Measurements from ENCODE around the gene CPEB3.
"Not testable (repeated sequence)": the region's sequence is repeated elsewhere in the genome, so short reads cannot be mapped to it uniquely, and the experiment has no call there.

The CPEB3 gene

GRCh38 chr10:92038949-92039348, 251.9 kb downstream of the CPEB3 start:
- Histone ChIP-seq H3F3A (ENCODE audit: insufficient read depth, low read length) (no peaks in the 10 kb centered on the region), H2AFZ (ENCODE audit: low read length) (no peak overlapping the region), H3K4me2 (ENCODE audit: low read length) (no peak overlapping the region), H3K9ac (ENCODE audit: low read length) (no peak overlapping the region), H3K9me3 (ENCODE audit: low read length) (no peaks in the 10 kb centered on the region), H3K4me3 (ENCODE audit: low read depth, low read length, poor library complexity, severe bottlenecking) (no peak overlapping the region), H4K20me1 (ENCODE audit: insufficient read depth, low read length) (no peaks in the 10 kb centered on the region), H3K9me2 (ENCODE audit: low read depth, low read length) (no peaks in the 10 kb centered on the region), H3K79me2 (ENCODE audit: insufficient read depth, low read length) (no peaks in the 10 kb centered on the region), H3K4me1 (ENCODE audit: insufficient read depth, low read length, severe bottlenecking) (no peaks in the 10 kb centered on the region), H3K36me3 (ENCODE audit: insufficient read depth, low read length) (no peaks in the 10 kb centered on the region), H3K27ac (ENCODE audit: low read depth, low read length, poor library complexity, severe bottlenecking) (no peak overlapping the region), H3K27me3 (ENCODE audit: insufficient read depth, low read length) (no peaks in the 10 kb centered on the region)
- TF ChIP-seq CTCF (IDR thresholded peaks at IDR 0.05; ENCODE audit: low read length) (no peak), EZH2 (IDR thresholded peaks at IDR 0.05; ENCODE audit: borderline replicate concordance, low read length) (no peak)

- not testable (repeated sequence) for H2AFZ ChIP-seq (ENCODE audit: low read length); H3K9ac ChIP-seq (ENCODE audit: low read length); H3K4me2 ChIP-seq (ENCODE audit: low read length); H3K9me3 ChIP-seq (ENCODE audit: low read length); H3K27me3 ChIP-seq (ENCODE audit: insufficient read depth, low read length); H3K4me1 ChIP-seq (ENCODE audit: insufficient read depth, low read length, severe bottlenecking); H3K4me3 ChIP-seq (ENCODE audit: low read depth, low read length, poor library complexity, severe bottlenecking); H4K20me1 ChIP-seq (ENCODE audit: insufficient read depth, low read length); H3K79me2 ChIP-seq (ENCODE audit: insufficient read depth, low read length); H3K9me2 ChIP-seq (ENCODE audit: low read depth, low read length); H3K27ac ChIP-seq (ENCODE audit: low read depth, low read length, poor library complexity, severe bottlenecking); H3F3A ChIP-seq (ENCODE audit: insufficient read depth, low read length)
- peaks cover 23% of the 10 kb centered on the region; the same call in 1 of the 2 replicates for H3K36me3 ChIP-seq (ENCODE audit: insufficient read depth, low read length)
These were observed 257.8 kb downstream of the CPEB3 start for GRCh38 chr10:92033070-92033469.

GRCh38 chr10:92031580-92031979, 259.3 kb downstream of the CPEB3 start:
- H2AFZ ChIP-seq (ENCODE audit: low read length): no peak overlapping the region
- no peaks in the 10 kb centered on the region for H3K79me2 ChIP-seq (ENCODE audit: insufficient read depth, low read length)
- no peaks in the 10 kb centered on the region for H3K27me3 ChIP-seq (ENCODE audit: insufficient read depth, low read length)
- no peaks in the 10 kb centered on the region for H4K20me1 ChIP-seq (ENCODE audit: insufficient read depth, low read length)
- no peaks in the 10 kb centered on the region for H3K9me3 ChIP-seq (ENCODE audit: low read length)
- no peaks in the 10 kb centered on the region for H3K4me1 ChIP-seq (ENCODE audit: insufficient read depth, low read length, severe bottlenecking)
- H3K27ac ChIP-seq (ENCODE audit: low read depth, low read length, poor library complexity, severe bottlenecking): no peak overlapping the region
- no peak overlapping the region for H3K4me2 ChIP-seq (ENCODE audit: low read length)
- H3K4me3 ChIP-seq (ENCODE audit: low read depth, low read length, poor library complexity, severe bottlenecking): no peak overlapping the region
- peaks cover 36% of the 10 kb centered on the region; the same call in 1 of the 2 replicates for H3K36me3 ChIP-seq (ENCODE audit: insufficient read depth, low read length)
- no peaks in the 10 kb centered on the region for H3K9me2 ChIP-seq (ENCODE audit: low read depth, low read length)
- H3K9ac ChIP-seq (ENCODE audit: low read length): no peak overlapping the region
- no peaks in the 10 kb centered on the region for H3F3A ChIP-seq (ENCODE audit: insufficient read depth, low read length)
- TF ChIP-seq EZH2 (IDR thresholded peaks at IDR 0.05; ENCODE audit: borderline replicate concordance, low read length) (no peak), CTCF (IDR thresholded peaks at IDR 0.05; ENCODE audit: low read length) (no peak)

GRCh38 chr10:92027141-92027540, 263.7 kb downstream of the CPEB3 start:
- H4K20me1 ChIP-seq (ENCODE audit: insufficient read depth, low read length): no peaks in the 10 kb centered on the region
- H3K79me2 ChIP-seq (ENCODE audit: insufficient read depth, low read length): no peaks in the 10 kb centered on the region
- H3F3A ChIP-seq (ENCODE audit: insufficient read depth, low read length): no peaks in the 10 kb centered on the region
- no peaks in the 10 kb centered on the region for H3K9me2 ChIP-seq (ENCODE audit: low read depth, low read length)
- no peaks in the 10 kb centered on the region for H3K4me1 ChIP-seq (ENCODE audit: insufficient read depth, low read length, severe bottlenecking)
- H3K9me3 ChIP-seq (ENCODE audit: low read length): no peaks in the 10 kb centered on the region
- no peak overlapping the region for H3K9ac ChIP-seq (ENCODE audit: low read length)
- TF ChIP-seq EZH2 (IDR thresholded peaks at IDR 0.05; ENCODE audit: borderline replicate concordance, low read length) (no peak), CTCF (IDR thresholded peaks at IDR 0.05; ENCODE audit: low read length) (no peak)
- H3K4me2 ChIP-seq (ENCODE audit: low read length): no peak overlapping the region
- H3K27ac ChIP-seq (ENCODE audit: low read depth, low read length, poor library complexity, severe bottlenecking): no peak overlapping the region
- H3K4me3 ChIP-seq (ENCODE audit: low read depth, low read length, poor library complexity, severe bottlenecking): no peak overlapping the region
- H2AFZ ChIP-seq (ENCODE audit: low read length): no peak overlapping the region
- H3K36me3 ChIP-seq (ENCODE audit: insufficient read depth, low read length): peaks cover 62% of the 10 kb centered on the region
- no peaks in the 10 kb centered on the region for H3K27me3 ChIP-seq (ENCODE audit: insufficient read depth, low read length)

- H3K9me3 ChIP-seq (ENCODE audit: low read length); H3K9me2 ChIP-seq (ENCODE audit: low read depth, low read length); H2AFZ ChIP-seq (ENCODE audit: low read length); H3K27me3 ChIP-seq (ENCODE audit: insufficient read depth, low read length); H3K79me2 ChIP-seq (ENCODE audit: insufficient read depth, low read length); H3K4me2 ChIP-seq (ENCODE audit: low read length); H3K27ac ChIP-seq (ENCODE audit: low read depth, low read length, poor library complexity, severe bottlenecking); H4K20me1 ChIP-seq (ENCODE audit: insufficient read depth, low read length); H3K4me3 ChIP-seq (ENCODE audit: low read depth, low read length, poor library complexity, severe bottlenecking); H3K4me1 ChIP-seq (ENCODE audit: insufficient read depth, low read length, severe bottlenecking); H3K9ac ChIP-seq (ENCODE audit: low read length); H3F3A ChIP-seq (ENCODE audit: insufficient read depth, low read length): not testable (repeated sequence)
- H3K36me3 ChIP-seq (ENCODE audit: insufficient read depth, low read length): peaks cover 63% of the 10 kb centered on the region
These were observed 265.5 kb downstream of the CPEB3 start for GRCh38 chr10:92025340-92025739.
